DOHH2 (cell line): Measurements from ENCODE around the gene SLC16A4.

Source experiments
- CTCF ChIP-seq: fragments of 200-600 bp; sonication (generic); IDR thresholded peaks from one replicate; pipeline ENCODE4 v1.5.1; 2014; ENCODE audit warnings: antibody characterized with exemption, mild to moderate bottlenecking, low read depth, low read length; ENCODE audit not compliant: poor library complexity, severe bottlenecking
- EZH2phosphoT487 ChIP-seq: fragments of 200-600 bp; sonication (generic); IDR thresholded peaks from 2 replicates; pipeline ENCODE4 v1.6.1; 2017; ENCODE audit warnings: borderline replicate concordance, mild to moderate bottlenecking, antibody characterized with exemption, low read length, moderate library complexity, mixed read lengths

GRCh38 chr1:110436635-110437034, 45.8 kb upstream of the SLC16A4 start:
- TF ChIP-seq CTCF: no peak
- TF ChIP-seq EZH2phosphoT487: no peak
